ENCODE measurements around the gene ARFRP1.
"Not testable (repeated sequence)": the region's sequence is repeated elsewhere in the genome, so short reads cannot be mapped to it uniquely, and the experiment has no call there.

Gene ARFRP1

GRCh38 chr20:63675681-63676368, 32.0 kb downstream of the ARFRP1 start:
- no peak for DNase-seq (ENCODE audit: low read depth)

GRCh38 chr20:63673951-63674350, 33.8 kb downstream of the ARFRP1 start:
- DNase-seq (ENCODE audit: low read depth), result no peak

GRCh38 chr20:63672666-63673065, 35.1 kb downstream of the ARFRP1 start:
- no peak for DNase-seq (ENCODE audit: low read depth)

- DNase-seq (ENCODE audit: low read depth), result not testable (repeated sequence)
Observed at GRCh38 chr20:63671695-63672094, 36.1 kb downstream of the ARFRP1 start.

GRCh38 chr20:63668351-63668750, 39.4 kb downstream of the ARFRP1 start:
- DNase-seq (ENCODE audit: low read depth), result no peak

- DNase-seq (ENCODE audit: low read depth), result no peak
Observed at GRCh38 chr20:63667858-63668257, 39.9 kb downstream of the ARFRP1 start.

GRCh38 chr20:63665708-63666107, 42.1 kb downstream of the ARFRP1 start:
- DNase-seq (ENCODE audit: low read depth), result no peak

GRCh38 chr20:63664861-63665594, 42.7 kb downstream of the ARFRP1 start:
- no peak for DNase-seq (ENCODE audit: low read depth)

GRCh38 chr20:63664143-63664851, 43.5 kb downstream of the ARFRP1 start:
- no peak for DNase-seq (ENCODE audit: low read depth)

GRCh38 chr20:63663332-63664066, 44.3 kb downstream of the ARFRP1 start:
- no peak for DNase-seq (ENCODE audit: low read depth)

GRCh38 chr20:63662813-63663189, 45.0 kb downstream of the ARFRP1 start:
- DNase-seq (ENCODE audit: low read depth), result no peak

- DNase-seq (ENCODE audit: low read depth), result no peak
Observed at GRCh38 chr20:63661959-63662812, 45.6 kb downstream of the ARFRP1 start.

- DNase-seq (ENCODE audit: low read depth), result no peak
Observed at GRCh38 chr20:63661108-63661507, 46.7 kb downstream of the ARFRP1 start.

- no peak for DNase-seq (ENCODE audit: low read depth)
Observed at GRCh38 chr20:63660622-63661021, 47.2 kb downstream of the ARFRP1 start.

GRCh38 chr20:63660174-63660573, 47.6 kb downstream of the ARFRP1 start:
- not testable (repeated sequence) for DNase-seq (ENCODE audit: low read depth)

- no peak for DNase-seq (ENCODE audit: low read depth)
Observed at GRCh38 chr20:63659370-63659769, 48.4 kb downstream of the ARFRP1 start.

GRCh38 chr20:63658749-63659187, 49.0 kb downstream of the ARFRP1 start:
- DNase-seq (ENCODE audit: low read depth), result no peak

GRCh38 chr20:63657937-63658748, 49.6 kb downstream of the ARFRP1 start, which contains the start of gene RTEL1:
Gene RTEL1, plus strand, starts transcription at chr20:63658312. Its CDS starts 1,091 bp downstream, at chr20:63659403.
- DNase-seq (ENCODE audit: low read depth), result peak; percentile 81

GRCh38 chr20:63657260-63657936, 50.4 kb downstream of the ARFRP1 start:
- no peak for DNase-seq (ENCODE audit: low read depth)

- DNase-seq (ENCODE audit: low read depth), result no peak
Observed at GRCh38 chr20:63656451-63656850, 51.3 kb downstream of the ARFRP1 start.
